SK-N-SH (cell line): ENCODE data around the gene HEY2. TPM values are rescaled to one million over a fixed set of nuclear protein-coding genes. Genes with fewer than 3 reads are reported as not detected.

Experiments
- CTCF ChIA-PET: fragments of 300-600, 350-600 bp; formaldehyde crosslinking; extraction: SDS; loops from one replicate; lab custom pipeline; 2021; lab: Yijun Ruan, JAX
- POLR2A ChIA-PET: fragments of 350-600 bp; sonication (Branson Sonifier 250); formaldehyde crosslinking; extraction: SDS; loops from one replicate; lab custom pipeline; 2020; ENCODE audit warnings: antibody characterized with exemption, inconsistent platforms; lab: Yijun Ruan, JAX
- DNase-seq: peaks from one replicate; pipeline ENCODE4 v3.0.0; 2012
- H2AFZ ChIP-seq: fragments of 200-600 bp; sonication (generic); 2 replicates; pipeline ENCODE4 v1.8.1; 2016; ENCODE audit warnings: antibody characterized with exemption, mild to moderate bottlenecking, low read depth
- H3F3A ChIP-seq: fragments of 200-600 bp; sonication (generic); replicated peaks from 2 replicates; pipeline ENCODE3; 2016; ENCODE audit warnings: antibody characterized with exemption, mild to moderate bottlenecking; ENCODE audit not compliant: insufficient read depth
- H3K27ac ChIP-seq, 2 experiments: fragments of 200-500 bp in 1 of 2; fragments of 200-600 bp in 1 of 2; sonication (Bioruptor generic) in 1 of 2; sonication (generic), shearing (Covaris generic) in 1 of 2; 2 replicates each; pipeline versions ENCODE4 v1.5.1 to v1.6.1; 2014 to 2016; ENCODE audit warnings: low read depth in 2 of 2, inconsistent platforms in 1 of 2, low read length in 1 of 2, mild to moderate bottlenecking in 1 of 2, mixed read lengths in 1 of 2
- H3K27me3 ChIP-seq: fragments of 200-600 bp; sonication (generic), shearing (Covaris generic); 2 replicates; pipeline ENCODE4 v1.6.1; 2016; ENCODE audit warnings: mixed run types; ENCODE audit not compliant: insufficient read depth
- H3K36me3 ChIP-seq, 2 experiments: fragments of 200-500 bp in 1 of 2; fragments of 200-600 bp in 1 of 2; sonication (Bioruptor generic) in 1 of 2; sonication (generic) in 1 of 2; replicated peaks in 1 of 2; 2 replicates each; pipeline versions ENCODE3 to v1.5.1; 2014 to 2016; ENCODE audit warnings: low read length in 1 of 2, mild to moderate bottlenecking in 1 of 2; ENCODE audit not compliant: insufficient read depth in 2 of 2, control insufficient read depth in 1 of 2
- H3K4me1 ChIP-seq, 2 experiments: fragments of 200-500 bp in 1 of 2; fragments of 200-600 bp in 1 of 2; sonication (Bioruptor generic) in 1 of 2; sonication (generic), shearing (Covaris generic) in 1 of 2; 2 replicates each; pipeline versions ENCODE4 v1.5.1 to v1.6.1; 2014 to 2016; ENCODE audit warnings: low read depth in 1 of 2, low read length in 1 of 2, mixed run types in 1 of 2; ENCODE audit not compliant: insufficient read depth in 2 of 2, control insufficient read depth in 1 of 2
- H3K4me2 ChIP-seq: fragments of 200-600 bp; sonication (generic), shearing (Covaris generic); 2 replicates; pipeline ENCODE4 v1.6.1; 2017; ENCODE audit warnings: mixed run types
- H3K4me3 ChIP-seq, 2 experiments: fragments of 200-500 bp in 1 of 2; fragments of 200-600 bp in 1 of 2; sonication (Bioruptor generic) in 1 of 2; sonication (generic), shearing (Covaris generic) in 1 of 2; 2 replicates each; pipeline versions ENCODE4 v1.5.1 to v1.8.1; 2014 to 2016; ENCODE audit warnings: low read depth in 2 of 2, inconsistent platforms in 1 of 2, low read length in 1 of 2, mild to moderate bottlenecking in 1 of 2, mixed read lengths in 1 of 2, moderate library complexity in 1 of 2
- H3K79me2 ChIP-seq: fragments of 200-600 bp; sonication (generic); 2 replicates; pipeline ENCODE4 v1.8.1; 2017; ENCODE audit warnings: mild to moderate bottlenecking; ENCODE audit not compliant: insufficient read depth
- H3K9ac ChIP-seq: fragments of 200-600 bp; sonication (generic); 2 replicates; pipeline ENCODE4 v1.6.1; 2017; ENCODE audit warnings: mixed run types
- H3K9me2 ChIP-seq: fragments of 200-600 bp; sonication (generic); 2 replicates; pipeline ENCODE4 v1.6.1; 2017; ENCODE audit warnings: mixed run types
- H3K9me3 ChIP-seq: fragments of 200-600 bp; sonication (generic); 2 replicates; pipeline ENCODE4 v1.6.1; 2017; ENCODE audit warnings: mixed run types, mild to moderate bottlenecking, moderate library complexity
- H4K20me1 ChIP-seq: fragments of 200-600 bp; sonication (generic); 2 replicates; pipeline ENCODE4 v1.6.1; 2017; ENCODE audit warnings: mild to moderate bottlenecking, mixed run types; ENCODE audit not compliant: insufficient read depth
- CHD2 ChIP-seq: fragments of 150-350 bp; IDR thresholded peaks from 2 replicates; pipeline ENCODE4 v1.6.1; 2018; ENCODE audit warnings: low read length; ENCODE audit not compliant: partially characterized antibody
- ELF1 ChIP-seq: IDR thresholded peaks from 2 replicates; pipeline ENCODE4 v1.4.0; 2012
- EP300 ChIP-seq, 2 experiments: IDR thresholded peaks; 2 replicates each; pipeline versions ENCODE4 v1.4.0 to v1.6.1; 2012; ENCODE audit warnings: borderline replicate concordance in 1 of 2, low read depth in 1 of 2, low read length in 1 of 2
- FOSL2 ChIP-seq: IDR thresholded peaks from 2 replicates; pipeline ENCODE4 v1.4.0; 2012; ENCODE audit warnings: low read depth, mild to moderate bottlenecking, moderate library complexity, borderline replicate concordance
- FOXM1 ChIP-seq: IDR thresholded peaks from 2 replicates; pipeline ENCODE4 v1.4.0; 2012; ENCODE audit warnings: low read depth, mild to moderate bottlenecking
- GABPA ChIP-seq: IDR thresholded peaks from 2 replicates; pipeline ENCODE4 v1.4.0; 2012; ENCODE audit warnings: low read depth, mild to moderate bottlenecking
- JUND ChIP-seq: IDR thresholded peaks from 2 replicates; pipeline ENCODE4 v1.4.0; 2012
- MXI1 ChIP-seq: IDR thresholded peaks from 2 replicates; pipeline ENCODE4 v1.6.1; 2012; ENCODE audit warnings: mild to moderate bottlenecking, low read depth, low read length, improper control_type of control experiment
- NFIC ChIP-seq: IDR thresholded peaks from 2 replicates; pipeline ENCODE4 v1.4.0; 2012; ENCODE audit warnings: borderline replicate concordance
- RAD21 ChIP-seq: IDR thresholded peaks from 2 replicates; pipeline ENCODE4 v1.6.1; 2012; ENCODE audit warnings: mild to moderate bottlenecking, low read length
- RCOR1 ChIP-seq: fragments of 150-350 bp; IDR thresholded peaks from 2 replicates; pipeline ENCODE4 v1.6.1; 2017; ENCODE audit warnings: antibody characterized with exemption, low read length
- RXRA ChIP-seq: IDR thresholded peaks from 2 replicates; pipeline ENCODE4 v1.4.0; 2012; ENCODE audit warnings: low read depth, mild to moderate bottlenecking, borderline replicate concordance
- SIN3A ChIP-seq: IDR thresholded peaks from 2 replicates; pipeline ENCODE4 v1.6.1; 2012; ENCODE audit warnings: low read depth, mild to moderate bottlenecking, low read length, moderate library complexity, borderline replicate concordance
- SMC3 ChIP-seq: IDR thresholded peaks from 2 replicates; pipeline ENCODE4 v1.6.1; 2012; ENCODE audit warnings: low read depth, low read length, improper control_type of control experiment
- TAF1 ChIP-seq: IDR thresholded peaks from 2 replicates; pipeline ENCODE4 v1.6.1; 2012; ENCODE audit warnings: low read depth, mild to moderate bottlenecking, low read length, moderate library complexity, borderline replicate concordance
- TCF12 ChIP-seq: IDR thresholded peaks from 2 replicates; pipeline ENCODE4 v1.4.0; 2012
- TEAD4 ChIP-seq: IDR thresholded peaks from 2 replicates; pipeline ENCODE4 v1.4.0; 2012; ENCODE audit warnings: mild to moderate bottlenecking, borderline replicate concordance; ENCODE audit not compliant: insufficient read depth
- YY1 ChIP-seq: IDR thresholded peaks from 2 replicates; pipeline ENCODE4 v1.4.0; 2012; ENCODE audit warnings: low read depth, mild to moderate bottlenecking
- WGBS: methylation state at CpG from one replicate; pipeline ENCODE4 v1.1.6; 2017; ENCODE audit warnings: low lambda C conversion rate; 5-methylcytosine and 5-hydroxymethylcytosine counted together
- polyA plus RNA-seq, 3 experiments: library from polyadenylated mRNA; depleted of rRNA; stranded (reverse); fragments of >200 nt; gene quantifications; 2 replicates each; pipeline ENCODE4 v1.2.3, GENCODE V29; 2012
- TF ChIP-seq, protein P1 (sequence below): IDR thresholded peaks from 2 replicates; pipeline ENCODE4; 2012
- TF ChIP-seq, protein P2 (sequence below): fragments of 150-350 bp; IDR thresholded peaks from 2 replicates; pipeline ENCODE4 v1.6.1; 2016; ENCODE audit warnings: mild to moderate bottlenecking, low read depth, low read length
- TF ChIP-seq, protein P3 (sequence below): IDR thresholded peaks from 2 replicates; pipeline ENCODE4 v1.4.0; 2012; ENCODE audit warnings: low read depth
- TF ChIP-seq, protein P4 (sequence below): IDR thresholded peaks from 2 replicates; pipeline ENCODE4 v1.6.1; 2012; ENCODE audit warnings: mild to moderate bottlenecking, low read depth, low read length, moderate library complexity

The HEY2 gene
- polyA plus RNA-seq, 1 of the 3 experiments (the other 2 are of a cell fraction), result not detected

DNA sequence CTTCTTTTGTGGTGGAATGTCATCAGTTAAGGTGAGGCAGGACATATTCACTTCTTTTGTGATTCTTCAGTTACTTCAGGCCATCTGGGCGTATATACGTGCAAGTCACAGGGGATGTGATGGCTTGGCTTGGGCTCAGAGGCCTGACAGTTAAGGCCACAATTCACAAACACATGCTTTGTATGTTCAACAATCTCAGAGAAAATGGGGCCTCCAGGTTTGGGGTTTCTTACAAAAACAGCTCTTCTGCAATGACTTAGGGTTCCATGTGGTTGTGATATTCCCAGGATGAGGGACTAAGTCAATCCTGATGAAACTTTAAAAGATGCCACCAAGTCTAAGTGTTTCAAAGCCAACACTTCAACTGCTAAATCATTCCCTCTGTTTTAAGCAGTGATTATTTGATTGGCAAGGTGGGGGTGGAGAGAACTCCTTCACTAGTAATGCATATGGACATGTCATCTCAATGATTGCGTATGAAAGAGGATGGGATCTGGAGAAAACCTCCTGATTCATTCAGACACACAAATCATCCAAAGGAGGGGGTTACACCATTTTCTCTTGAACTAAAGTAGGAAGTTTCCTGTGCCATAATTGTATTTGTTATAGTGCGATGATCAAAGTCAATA is 41.7 kb upstream of the HEY2 start:
- no peaks in the 10 kb centered on the region for H3K9me2 ChIP-seq
- no peak overlapping the region for H3K4me3 ChIP-seq
- no peak overlapping the region for H3K27ac ChIP-seq
- H3K27me3 ChIP-seq, result no peaks in the 10 kb centered on the region
- no peak overlapping the region for H2AFZ ChIP-seq
- no peaks in the 10 kb centered on the region for H3K79me2 ChIP-seq
- no peak for DNase-seq
- WGBS, result 16% methylated on average over 4 of the region's 4 CpGs
- ChIA-PET POLR2A (no interaction called here), CTCF (no interaction called here)
- H3K4me2 ChIP-seq, result no peak overlapping the region
- H4K20me1 ChIP-seq, result no peaks in the 10 kb centered on the region
- no peak for TF ChIP-seq TCF12
- TF ChIP-seq YY1, result no peak
- no peak for TF ChIP-seq CHD2
- TF ChIP-seq EP300 (IDR thresholded peaks at IDR 0.05; ENCODE audit: borderline replicate concordance in 1 of 2, low read depth in 1 of 2, low read length in 1 of 2), result no peak
- TF ChIP-seq ELF1, result no peak
- TF ChIP-seq SMC3, result no peak
- no peak for TF ChIP-seq FOSL2
- no peak for TF ChIP-seq RXRA
- H3F3A ChIP-seq, result no peaks in the 10 kb centered on the region
- H3K9ac ChIP-seq, result no peak overlapping the region
- no peaks in the 10 kb centered on the region for H3K4me1 ChIP-seq
- H3K36me3 ChIP-seq, result no peaks in the 10 kb centered on the region
- no peaks in the 10 kb centered on the region for H3K9me3 ChIP-seq

DNA sequence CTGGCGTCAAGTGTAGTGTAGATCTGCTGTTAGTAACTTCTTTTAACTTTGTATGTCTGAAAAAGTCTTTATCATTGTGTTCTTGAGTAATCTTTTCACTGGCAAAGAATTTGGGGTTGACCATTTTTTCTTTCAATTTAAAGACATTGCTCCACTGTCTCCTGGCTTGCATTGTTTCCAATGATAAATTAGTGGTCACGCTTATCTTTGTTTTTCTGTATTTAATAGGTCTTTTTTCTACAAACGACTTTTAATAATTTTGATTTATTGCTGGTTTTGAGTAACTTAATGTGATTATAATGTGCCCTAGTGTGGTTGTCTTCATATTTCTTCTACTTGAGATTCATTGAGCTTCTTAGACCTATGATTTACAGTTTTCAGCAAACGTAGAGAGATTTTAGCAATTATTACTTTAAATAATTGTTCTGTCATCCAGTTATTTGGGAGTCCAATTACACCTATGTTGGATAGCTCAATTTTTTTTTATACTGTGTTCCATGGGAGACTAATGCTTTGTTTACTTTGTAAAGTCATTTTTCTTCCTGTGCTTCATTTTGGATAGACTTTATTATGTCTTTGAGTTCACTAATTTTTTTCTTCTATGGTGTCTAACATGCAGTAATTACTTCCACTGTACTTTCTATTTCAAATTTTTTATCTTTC is 38.3 kb upstream of the HEY2 start:
- Histone ChIP-seq H2AFZ (no peak overlapping the region), H3K9me3 (no peaks in the 10 kb centered on the region), H4K20me1 (no peaks in the 10 kb centered on the region), H3K4me3 (no peak overlapping the region), H3K36me3 (no peaks in the 10 kb centered on the region), H3K79me2 (no peaks in the 10 kb centered on the region), H3K27me3 (no peaks in the 10 kb centered on the region), H3K9me2 (no peaks in the 10 kb centered on the region), H3K27ac (no peak overlapping the region), H3F3A (no peaks in the 10 kb centered on the region), H3K9ac (no peak overlapping the region), H3K4me2 (no peak overlapping the region), H3K4me1 (no peaks in the 10 kb centered on the region)
- CTCF ChIA-PET, result no interaction called here
- no peak for DNase-seq
- TF ChIP-seq, protein P1, sequence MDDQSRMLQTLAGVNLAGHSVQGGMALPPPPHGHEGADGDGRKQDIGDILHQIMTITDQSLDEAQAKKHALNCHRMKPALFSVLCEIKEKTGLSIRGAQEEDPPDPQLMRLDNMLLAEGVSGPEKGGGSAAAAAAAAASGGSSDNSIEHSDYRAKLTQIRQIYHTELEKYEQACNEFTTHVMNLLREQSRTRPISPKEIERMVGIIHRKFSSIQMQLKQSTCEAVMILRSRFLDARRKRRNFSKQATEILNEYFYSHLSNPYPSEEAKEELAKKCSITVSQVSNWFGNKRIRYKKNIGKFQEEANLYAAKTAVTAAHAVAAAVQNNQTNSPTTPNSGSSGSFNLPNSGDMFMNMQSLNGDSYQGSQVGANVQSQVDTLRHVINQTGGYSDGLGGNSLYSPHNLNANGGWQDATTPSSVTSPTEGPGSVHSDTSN, result no peak
- TF ChIP-seq RXRA (no peak), ELF1 (no peak), TEAD4 (no peak), FOSL2 (no peak), TAF1 (no peak), NFIC (no peak), SIN3A (no peak), GABPA (no peak), JUND (no peak), FOXM1 (no peak), MXI1 (no peak), RCOR1 (no peak), TCF12 (no peak), RAD21 (no peak)
- TF ChIP-seq, protein P2, sequence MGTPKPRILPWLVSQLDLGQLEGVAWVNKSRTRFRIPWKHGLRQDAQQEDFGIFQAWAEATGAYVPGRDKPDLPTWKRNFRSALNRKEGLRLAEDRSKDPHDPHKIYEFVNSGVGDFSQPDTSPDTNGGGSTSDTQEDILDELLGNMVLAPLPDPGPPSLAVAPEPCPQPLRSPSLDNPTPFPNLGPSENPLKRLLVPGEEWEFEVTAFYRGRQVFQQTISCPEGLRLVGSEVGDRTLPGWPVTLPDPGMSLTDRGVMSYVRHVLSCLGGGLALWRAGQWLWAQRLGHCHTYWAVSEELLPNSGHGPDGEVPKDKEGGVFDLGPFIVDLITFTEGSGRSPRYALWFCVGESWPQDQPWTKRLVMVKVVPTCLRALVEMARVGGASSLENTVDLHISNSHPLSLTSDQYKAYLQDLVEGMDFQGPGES, result no peak
- TF ChIP-seq, protein P3, sequence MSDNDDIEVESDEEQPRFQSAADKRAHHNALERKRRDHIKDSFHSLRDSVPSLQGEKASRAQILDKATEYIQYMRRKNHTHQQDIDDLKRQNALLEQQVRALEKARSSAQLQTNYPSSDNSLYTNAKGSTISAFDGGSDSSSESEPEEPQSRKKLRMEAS, result no peak
- TF ChIP-seq, protein P4, sequence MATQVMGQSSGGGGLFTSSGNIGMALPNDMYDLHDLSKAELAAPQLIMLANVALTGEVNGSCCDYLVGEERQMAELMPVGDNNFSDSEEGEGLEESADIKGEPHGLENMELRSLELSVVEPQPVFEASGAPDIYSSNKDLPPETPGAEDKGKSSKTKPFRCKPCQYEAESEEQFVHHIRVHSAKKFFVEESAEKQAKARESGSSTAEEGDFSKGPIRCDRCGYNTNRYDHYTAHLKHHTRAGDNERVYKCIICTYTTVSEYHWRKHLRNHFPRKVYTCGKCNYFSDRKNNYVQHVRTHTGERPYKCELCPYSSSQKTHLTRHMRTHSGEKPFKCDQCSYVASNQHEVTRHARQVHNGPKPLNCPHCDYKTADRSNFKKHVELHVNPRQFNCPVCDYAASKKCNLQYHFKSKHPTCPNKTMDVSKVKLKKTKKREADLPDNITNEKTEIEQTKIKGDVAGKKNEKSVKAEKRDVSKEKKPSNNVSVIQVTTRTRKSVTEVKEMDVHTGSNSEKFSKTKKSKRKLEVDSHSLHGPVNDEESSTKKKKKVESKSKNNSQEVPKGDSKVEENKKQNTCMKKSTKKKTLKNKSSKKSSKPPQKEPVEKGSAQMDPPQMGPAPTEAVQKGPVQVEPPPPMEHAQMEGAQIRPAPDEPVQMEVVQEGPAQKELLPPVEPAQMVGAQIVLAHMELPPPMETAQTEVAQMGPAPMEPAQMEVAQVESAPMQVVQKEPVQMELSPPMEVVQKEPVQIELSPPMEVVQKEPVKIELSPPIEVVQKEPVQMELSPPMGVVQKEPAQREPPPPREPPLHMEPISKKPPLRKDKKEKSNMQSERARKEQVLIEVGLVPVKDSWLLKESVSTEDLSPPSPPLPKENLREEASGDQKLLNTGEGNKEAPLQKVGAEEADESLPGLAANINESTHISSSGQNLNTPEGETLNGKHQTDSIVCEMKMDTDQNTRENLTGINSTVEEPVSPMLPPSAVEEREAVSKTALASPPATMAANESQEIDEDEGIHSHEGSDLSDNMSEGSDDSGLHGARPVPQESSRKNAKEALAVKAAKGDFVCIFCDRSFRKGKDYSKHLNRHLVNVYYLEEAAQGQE, result no peak
- WGBS, result 2% methylated on average over 4 of the region's 4 CpGs
- POLR2A ChIA-PET, result no interaction called here
